ENCODE measurements around the gene BCL11A.

Gene BCL11A

GRCh38 chr2:60522462-60522861 lies 31.0 kb downstream of the BCL11A start:
- no peak for DNase-seq

GRCh38 chr2:60521626-60522025 lies 31.8 kb downstream of the BCL11A start:
- DNase-seq = no peak

GRCh38 chr2:60520917-60521539 lies 32.4 kb downstream of the BCL11A start:
- no peak for DNase-seq

GRCh38 chr2:60520151-60520876 lies 33.1 kb downstream of the BCL11A start:
- DNase-seq = no peak

GRCh38 chr2:60519231-60519863 lies 34.1 kb downstream of the BCL11A start:
- no peak for DNase-seq

GRCh38 chr2:60518567-60518966 lies 34.9 kb downstream of the BCL11A start:
- no peak for DNase-seq

- no peak for DNase-seq
These were observed 36.0 kb downstream of the BCL11A start for GRCh38 chr2:60517446-60517845.

GRCh38 chr2:60516826-60517225 lies 36.6 kb downstream of the BCL11A start:
- no peak for DNase-seq

GRCh38 chr2:60516383-60516811 lies 37.1 kb downstream of the BCL11A start:
- no peak for DNase-seq

- no peak for DNase-seq
These were observed 37.7 kb downstream of the BCL11A start for GRCh38 chr2:60515721-60516226.

- no peak for DNase-seq
These were observed 39.5 kb downstream of the BCL11A start for GRCh38 chr2:60513996-60514395.

GRCh38 chr2:60513191-60513590 lies 40.3 kb downstream of the BCL11A start:
- no peak for DNase-seq

GRCh38 chr2:60512641-60513040 lies 40.8 kb downstream of the BCL11A start:
- DNase-seq = no peak

- no peak for DNase-seq
These were observed 41.3 kb downstream of the BCL11A start for GRCh38 chr2:60512062-60512622.

GRCh38 chr2:60510713-60511112 lies 42.7 kb downstream of the BCL11A start:
- no peak for DNase-seq

- no peak for DNase-seq
These were observed 44.4 kb downstream of the BCL11A start for GRCh38 chr2:60509066-60509465.

- DNase-seq = no peak
These were observed 45.0 kb downstream of the BCL11A start for GRCh38 chr2:60508339-60508917.

GRCh38 chr2:60507211-60507965 lies 46.1 kb downstream of the BCL11A start:
- no peak for DNase-seq

- no peak for DNase-seq
These were observed 47.6 kb downstream of the BCL11A start for GRCh38 chr2:60505880-60506260.

GRCh38 chr2:60505240-60505879 lies 48.1 kb downstream of the BCL11A start:
- DNase-seq = no peak

GRCh38 chr2:60504049-60504448 lies 49.4 kb downstream of the BCL11A start:
- no peak for DNase-seq

- no peak for DNase-seq
These were observed 51.3 kb downstream of the BCL11A start for GRCh38 chr2:60502144-60502543.

Data from NCI-H2029 treated with DMSO at 0.1 percent for 48 hours (cell line).